Cardiac muscle cell (in vitro differentiated cells and primary cell): Measurements from ENCODE around the gene GLCE. TPM values are rescaled to one million over a fixed set of nuclear protein-coding genes. Genes with fewer than 3 reads are reported as not detected.
A peak's percentile ranks its signal among the peaks of the same experiment; 100 is the strongest.

ENCODE experiments used
- DNase-seq, 2 donors: peaks; one replicate each; pipeline versions ENCODE4 v3.0.0 to v3.0.0-alpha.2; 2010 to 2017; ENCODE audit warnings: low read depth in 1 of 2, low spot score in 1 of 2
- H3K27ac ChIP-seq: fragments of 200-600 bp; sonication (generic); 2 replicates; pipeline ENCODE4 v1.5.1; 2016
- H3K27me3 ChIP-seq: fragments of 200-600 bp; sonication (generic); 2 replicates; pipeline ENCODE4 v1.6.0; 2016; ENCODE audit warnings: control low read depth
- H3K36me3 ChIP-seq: fragments of 200-600 bp; sonication (generic); 2 replicates; pipeline ENCODE4 v1.5.1; 2016; ENCODE audit warnings: control low read depth
- H3K4me1 ChIP-seq: fragments of 200-600 bp; sonication (generic); 2 replicates; pipeline ENCODE4 v1.8.1; 2017; ENCODE audit warnings: low read depth, mild to moderate bottlenecking, mixed run types
- H3K4me3 ChIP-seq: fragments of 200-600 bp; sonication (generic); 2 replicates; pipeline ENCODE4 v1.5.1; 2016; ENCODE audit warnings: mild to moderate bottlenecking
- H3K9me3 ChIP-seq: fragments of 200-600 bp; sonication (generic); 2 replicates; pipeline ENCODE4 v1.5.1; 2017; ENCODE audit warnings: low read depth, mild to moderate bottlenecking, control low read depth
- polyA plus RNA-seq: library from polyadenylated mRNA; unstranded; fragments of >200 nt; fragmentation: Nextera tagmentation; extraction: Ambion mirVana; gene quantifications from 2 replicates; pipeline ENCODE4 v1.2.1, GENCODE V29; 2016
- total RNA-seq: library from RNA; depleted of rRNA; stranded (reverse); fragments of >200 nt; gene quantifications from 2 replicates; pipeline ENCODE4 v1.2.3, GENCODE V29; 2016
- TF ChIP-seq, protein P1 (sequence below): IDR thresholded peaks from 2 replicates; pipeline ENCODE4 v1.5.1; 2012; ENCODE audit warnings: low read depth, mild to moderate bottlenecking, low read length

The GLCE gene
- total and polyA plus RNA-seq, 2 experiments from 2014 or later: 6.1 to 9.3 TPM

DNA sequence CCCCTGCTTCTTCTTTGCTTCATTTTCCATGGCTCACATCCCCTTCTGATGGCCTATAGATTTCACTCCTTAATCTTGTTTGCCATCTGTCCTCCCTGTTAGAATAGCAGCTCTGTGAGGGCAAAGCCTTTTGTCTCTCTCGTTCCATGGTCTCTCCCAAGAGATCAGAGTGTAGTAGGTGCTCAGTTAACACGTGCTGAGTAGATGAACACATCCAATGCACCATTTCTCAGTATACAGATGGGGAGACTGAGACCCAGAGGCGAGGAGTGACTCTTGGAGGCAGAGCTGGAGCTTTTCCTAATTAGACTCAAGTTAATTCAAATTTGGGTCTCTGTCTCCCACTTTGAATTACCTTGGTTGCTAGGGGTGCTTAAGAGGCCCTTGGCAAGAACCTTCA is 142.5 kb downstream of the GLCE start:
- DNase-seq: no peak
- no peaks in the 10 kb centered on the region for H3K4me1 ChIP-seq
- H3K9me3 ChIP-seq: no peaks in the 10 kb centered on the region
- H3K4me3 ChIP-seq: no peak overlapping the region
- no peaks in the 10 kb centered on the region for H3K36me3 ChIP-seq
- no peak overlapping the region for H3K27ac ChIP-seq
- H3K27me3 ChIP-seq: peaks cover 31% of the 10 kb centered on the region
- TF ChIP-seq, protein P1, sequence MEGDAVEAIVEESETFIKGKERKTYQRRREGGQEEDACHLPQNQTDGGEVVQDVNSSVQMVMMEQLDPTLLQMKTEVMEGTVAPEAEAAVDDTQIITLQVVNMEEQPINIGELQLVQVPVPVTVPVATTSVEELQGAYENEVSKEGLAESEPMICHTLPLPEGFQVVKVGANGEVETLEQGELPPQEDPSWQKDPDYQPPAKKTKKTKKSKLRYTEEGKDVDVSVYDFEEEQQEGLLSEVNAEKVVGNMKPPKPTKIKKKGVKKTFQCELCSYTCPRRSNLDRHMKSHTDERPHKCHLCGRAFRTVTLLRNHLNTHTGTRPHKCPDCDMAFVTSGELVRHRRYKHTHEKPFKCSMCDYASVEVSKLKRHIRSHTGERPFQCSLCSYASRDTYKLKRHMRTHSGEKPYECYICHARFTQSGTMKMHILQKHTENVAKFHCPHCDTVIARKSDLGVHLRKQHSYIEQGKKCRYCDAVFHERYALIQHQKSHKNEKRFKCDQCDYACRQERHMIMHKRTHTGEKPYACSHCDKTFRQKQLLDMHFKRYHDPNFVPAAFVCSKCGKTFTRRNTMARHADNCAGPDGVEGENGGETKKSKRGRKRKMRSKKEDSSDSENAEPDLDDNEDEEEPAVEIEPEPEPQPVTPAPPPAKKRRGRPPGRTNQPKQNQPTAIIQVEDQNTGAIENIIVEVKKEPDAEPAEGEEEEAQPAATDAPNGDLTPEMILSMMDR: no peak

DNA sequence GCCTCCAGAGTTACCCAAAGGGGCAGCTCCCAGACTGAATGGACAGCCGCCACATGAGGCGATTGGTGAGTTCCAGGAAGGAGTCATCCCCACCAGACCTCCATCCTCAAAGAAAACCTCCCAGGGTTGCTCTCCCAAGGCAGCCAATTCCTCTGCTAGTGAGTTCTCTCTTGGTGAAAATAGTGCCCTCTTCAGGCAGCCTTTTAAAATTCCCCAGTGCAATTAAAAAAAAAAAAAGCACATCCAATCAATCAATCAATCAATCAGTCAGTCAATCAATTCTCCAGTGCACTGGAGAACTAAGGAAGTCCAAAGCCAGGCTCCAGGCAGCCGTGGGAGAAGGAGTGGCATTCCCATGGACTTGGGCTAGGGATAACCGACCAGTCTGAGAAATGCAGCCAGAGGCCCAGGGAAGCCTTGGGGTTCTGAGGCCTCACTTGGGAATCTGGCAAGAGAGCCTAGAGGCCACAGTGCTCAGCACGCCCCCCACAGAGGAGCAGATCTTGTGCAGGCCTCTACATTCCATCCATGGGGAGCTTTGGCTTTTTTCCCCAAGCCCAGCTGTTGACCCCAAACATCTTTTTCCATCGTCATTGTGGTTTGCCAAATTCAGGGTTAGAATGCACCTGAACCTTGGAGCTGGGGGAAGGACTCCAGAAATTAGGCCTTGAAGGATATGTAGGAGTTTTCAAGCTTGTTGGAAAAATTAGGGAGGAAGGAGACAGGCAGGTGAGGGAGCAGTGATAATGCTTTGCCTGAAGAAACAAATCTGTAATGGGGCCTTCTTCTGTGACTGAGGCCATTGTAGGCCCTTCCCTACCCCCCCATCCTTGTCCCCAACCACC is 143.1 kb downstream of the GLCE start:
- Histone ChIP-seq H3K4me3 (no peak overlapping the region), H3K4me1 (no peaks in the 10 kb centered on the region), H3K27me3 (peaks cover 25% of the 10 kb centered on the region), H3K36me3 (no peaks in the 10 kb centered on the region), H3K9me3 (no peaks in the 10 kb centered on the region), H3K27ac (no peak overlapping the region)
- DNase-seq: peak in 1 of 2 donors; percentile 56
- TF ChIP-seq, protein P1: peak; percentile 27

DNA sequence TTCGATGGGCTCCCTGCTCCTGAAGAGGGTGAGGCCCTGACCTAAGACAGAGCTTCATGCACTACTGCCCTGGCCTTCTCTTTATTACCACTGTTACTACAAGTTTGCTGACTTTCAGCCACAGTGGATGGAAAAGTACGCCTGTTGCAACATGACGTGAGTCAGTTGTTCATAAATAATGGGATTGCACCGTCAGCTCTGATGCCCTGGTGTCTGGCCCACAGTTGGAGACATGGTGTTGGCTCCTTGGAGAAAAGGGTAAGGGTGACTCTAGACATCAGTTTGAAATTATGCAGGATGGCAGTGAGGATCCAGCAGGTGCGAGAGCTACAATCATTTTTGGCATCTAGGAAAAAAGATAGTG is 143.7 kb downstream of the GLCE start:
- Histone ChIP-seq H3K9me3 (no peaks in the 10 kb centered on the region), H3K27me3 (peaks cover 19% of the 10 kb centered on the region), H3K36me3 (no peaks in the 10 kb centered on the region), H3K4me1 (no peaks in the 10 kb centered on the region), H3K4me3 (no peak overlapping the region), H3K27ac (no peak overlapping the region)
- TF ChIP-seq, protein P1: no peak
- DNase-seq: peak in 1 of 2 donors; percentile 86

DNA sequence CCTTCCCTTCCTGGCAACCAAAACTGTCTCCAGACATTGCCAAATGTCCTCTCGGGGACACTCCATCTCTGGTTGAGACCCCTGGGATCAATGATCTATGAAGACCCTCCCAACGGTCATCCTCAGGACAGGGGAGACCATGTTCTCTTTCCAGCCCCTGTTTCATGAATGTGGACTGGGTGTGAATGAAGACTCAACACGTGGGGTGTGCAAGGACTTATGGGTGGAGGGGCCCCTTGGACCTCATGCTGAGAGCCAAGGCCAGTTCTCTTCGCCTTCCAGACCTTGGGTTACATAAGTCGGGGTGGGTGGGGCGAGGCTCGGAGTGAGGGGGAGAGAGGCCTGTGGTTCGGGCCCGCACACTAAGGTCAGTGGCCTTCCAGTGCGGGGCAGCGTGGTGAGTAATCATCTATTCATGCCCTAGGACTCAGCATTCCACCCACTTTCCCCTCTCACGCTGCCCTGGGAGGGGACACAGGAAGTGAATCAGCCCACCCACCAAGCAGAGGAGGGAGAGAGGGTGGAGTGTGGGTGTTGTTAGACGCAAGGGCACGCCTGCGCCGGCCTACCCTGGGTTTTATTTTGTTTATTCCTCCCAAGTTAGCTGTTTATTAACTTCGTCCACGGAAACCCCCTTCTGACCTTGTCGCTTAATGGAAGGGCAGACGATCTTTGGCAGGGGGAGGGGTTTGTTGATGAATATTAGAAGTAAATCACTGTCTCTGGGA is 144.9 kb downstream of the GLCE start:
- Histone ChIP-seq H3K27me3 (peaks cover 7% of the 10 kb centered on the region), H3K36me3 (no peaks in the 10 kb centered on the region), H3K4me3 (no peak overlapping the region), H3K27ac (no peak overlapping the region), H3K9me3 (no peaks in the 10 kb centered on the region), H3K4me1 (no peaks in the 10 kb centered on the region)
- peak in 1 of 2 donors; percentile 90 for DNase-seq
- TF ChIP-seq, protein P1: no peak

DNA sequence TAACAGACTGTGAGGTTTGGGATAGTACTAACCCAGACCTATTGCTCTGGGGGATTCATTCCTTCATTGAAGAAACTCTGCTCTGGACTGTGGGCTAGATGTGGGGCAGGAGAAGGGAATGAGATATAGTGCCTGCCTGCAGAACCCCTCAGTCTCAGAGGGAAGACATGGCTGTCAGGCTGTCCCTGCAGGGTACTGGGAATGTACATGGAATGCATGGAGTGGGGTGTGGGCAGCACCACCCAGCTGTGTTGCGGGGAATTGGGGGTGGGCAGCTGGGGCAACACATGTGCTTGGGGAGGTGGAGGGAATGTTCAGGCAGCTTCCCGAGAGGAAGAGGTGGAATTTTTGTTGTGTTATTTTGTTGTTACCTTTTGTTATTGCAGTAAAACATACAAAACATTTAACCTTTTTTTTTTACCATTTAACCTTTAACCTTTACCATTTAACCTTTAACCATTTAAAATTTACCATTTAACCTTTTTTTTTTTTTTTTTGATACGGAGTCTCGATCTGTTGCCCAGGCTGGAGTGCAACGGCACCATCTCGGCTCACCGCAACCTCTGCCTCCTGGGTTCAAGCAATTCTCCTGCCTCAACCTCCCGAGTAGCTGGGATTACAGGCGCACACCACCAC is 145.6 kb downstream of the GLCE start:
- Histone ChIP-seq H3K27me3 (peaks cover 6% of the 10 kb centered on the region), H3K4me1 (no peaks in the 10 kb centered on the region), H3K9me3 (no peaks in the 10 kb centered on the region), H3K27ac (no peak overlapping the region), H3K36me3 (no peaks in the 10 kb centered on the region), H3K4me3 (no peak overlapping the region)
- TF ChIP-seq, protein P1: no peak
- DNase-seq: no peak
